ENCODE data around the gene OR10H5.
"Not testable (repeated sequence)": the region's sequence is repeated elsewhere in the genome, so short reads cannot be mapped to it uniquely, and the experiment has no call there.

OR10H5 gene

DNA sequence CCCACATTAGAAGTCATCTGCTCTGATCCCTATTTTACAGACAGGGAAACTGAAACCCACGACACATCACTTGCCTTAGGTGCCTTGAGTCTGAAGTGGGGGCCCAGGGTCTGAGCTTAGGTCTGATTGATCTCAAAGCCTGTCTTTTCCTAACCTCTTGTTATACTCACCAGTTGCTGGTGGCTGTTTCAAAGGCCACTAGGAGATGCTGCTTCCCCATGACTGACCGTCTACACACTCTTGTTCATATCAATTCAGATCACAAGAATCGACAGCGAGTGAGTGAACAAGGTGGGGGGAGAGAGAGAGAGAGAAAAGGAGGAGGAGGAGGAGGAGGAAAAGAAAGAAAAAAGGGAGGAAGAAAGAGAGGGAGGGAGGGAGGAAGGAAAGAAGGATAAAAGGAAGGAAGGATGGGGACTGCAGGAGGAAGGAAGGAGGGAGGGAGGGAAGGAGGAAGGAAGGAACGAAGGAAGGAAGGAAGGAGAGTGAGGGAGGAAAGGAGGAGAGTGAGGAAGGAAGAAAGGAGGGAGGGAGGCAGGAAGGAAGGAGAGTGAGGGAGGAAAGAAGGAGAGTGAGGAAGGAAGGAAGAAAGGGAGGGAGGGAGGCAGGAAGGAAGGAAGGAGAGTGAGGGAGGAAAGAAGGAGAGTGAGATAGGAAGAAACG lies 24.7 kb downstream of the OR10H5 start:
- FAIRE-seq, result no peak

DNA sequence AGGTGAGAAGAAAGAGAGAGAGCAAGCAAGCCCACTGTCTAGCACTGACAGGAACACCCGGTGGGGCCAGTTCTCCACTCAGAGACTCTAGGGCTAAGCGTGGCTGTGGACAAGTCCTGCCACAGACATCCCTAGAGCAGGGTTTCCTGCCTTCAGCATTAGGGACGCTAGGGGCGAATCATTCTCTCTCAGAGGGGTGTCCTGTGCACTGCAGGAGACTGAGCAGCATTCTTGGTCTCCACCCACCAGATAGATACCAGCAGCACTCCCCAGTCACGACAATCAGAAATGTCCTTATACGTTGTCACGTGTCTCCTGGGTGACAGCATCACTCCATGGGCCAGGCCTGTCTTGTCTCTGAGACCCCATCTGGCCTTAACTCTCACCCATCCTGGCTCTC lies 26.5 kb downstream of the OR10H5 start:
- no peak for FAIRE-seq

DNA sequence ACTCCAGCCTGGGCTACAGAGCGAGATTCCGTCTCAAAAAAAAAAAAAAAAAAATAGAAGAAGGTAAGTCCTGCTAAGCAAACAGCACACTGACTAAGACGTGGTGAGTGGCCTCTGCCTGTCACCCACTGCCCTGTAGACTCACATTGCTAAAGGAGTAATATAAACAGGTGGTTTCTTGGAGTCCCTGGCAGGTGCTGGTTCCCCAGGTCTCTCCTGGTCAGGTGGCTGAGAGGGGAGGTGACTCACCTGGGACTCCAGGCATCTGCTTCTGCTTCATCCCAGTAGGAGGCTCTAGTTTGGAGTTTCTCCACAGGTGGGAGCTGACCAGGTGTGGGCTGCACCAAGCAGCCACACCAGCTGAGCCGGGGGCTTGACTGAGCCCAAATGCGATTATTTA lies 27.8 kb downstream of the OR10H5 start, which contains the start of gene OR10H1:
Gene OR10H1 (minus strand): TSS at position 359 of the 400 bp plus-strand sequence. CDS start 7,627 bp downstream, outside the sequence.
- no peak for FAIRE-seq

DNA sequence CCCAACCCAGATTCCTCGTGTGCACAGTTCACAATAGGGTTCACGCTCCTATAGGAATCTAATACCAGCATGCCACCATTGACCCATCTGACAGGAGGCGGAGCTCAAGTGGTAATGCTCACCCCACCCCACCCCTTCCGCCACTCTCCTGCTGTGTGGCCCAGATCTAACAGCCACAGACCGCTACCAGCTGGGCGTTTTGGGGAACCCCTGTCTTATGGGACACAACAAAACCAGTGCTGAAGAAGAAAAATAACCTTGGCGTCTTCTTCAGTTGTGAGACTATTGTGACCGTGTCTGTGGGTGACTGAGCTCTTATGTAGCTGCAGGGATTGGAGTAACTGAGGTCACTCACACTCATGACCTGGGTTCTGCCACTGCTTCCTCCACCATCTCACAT lies 33.2 kb downstream of the OR10H5 start:
- FAIRE-seq, result no peak

DNA sequence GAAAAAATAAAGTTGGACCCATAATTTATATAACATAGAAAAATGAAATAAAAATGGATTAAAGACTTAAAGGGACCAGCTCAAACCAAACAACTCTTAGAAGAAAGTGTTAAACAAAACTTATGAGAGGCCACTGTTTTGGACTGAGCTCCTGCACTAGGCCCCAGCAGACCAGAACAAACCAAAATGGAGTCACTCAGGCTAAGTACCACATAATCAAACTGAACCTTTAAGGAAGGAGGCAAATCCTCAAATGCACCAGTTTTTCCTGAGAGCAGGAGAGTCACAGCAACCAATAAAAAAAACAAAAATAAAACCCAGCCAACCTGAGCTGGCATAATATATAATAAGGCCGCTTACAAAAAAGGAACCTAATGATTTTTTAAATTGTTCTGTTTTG lies 38.3 kb downstream of the OR10H5 start:
- no peak for FAIRE-seq

DNA sequence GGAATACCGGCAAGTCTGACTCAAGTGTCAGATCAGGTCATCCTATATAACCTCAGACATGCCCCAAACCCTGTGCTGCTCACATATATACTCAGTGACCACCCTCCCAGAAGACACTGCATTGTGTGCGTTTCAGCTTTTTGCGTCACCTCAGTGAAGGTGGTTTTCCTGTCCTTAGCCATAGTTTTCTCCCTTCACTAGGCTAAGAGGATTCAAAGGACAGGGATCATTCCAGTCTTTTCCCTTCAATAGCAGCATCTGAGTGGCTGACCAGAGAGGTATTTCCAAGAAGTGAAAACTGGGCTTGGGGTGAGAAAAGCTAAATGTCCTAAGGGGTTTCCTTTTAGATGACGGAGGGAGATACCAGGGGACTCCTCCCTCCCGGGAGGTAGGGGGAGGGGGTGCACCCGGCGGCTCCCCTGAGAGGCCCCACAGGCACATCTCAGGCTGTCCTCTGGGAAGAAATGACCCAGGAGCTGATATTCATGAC lies 40.7 kb downstream of the OR10H5 start:
- no peak for FAIRE-seq

DNA sequence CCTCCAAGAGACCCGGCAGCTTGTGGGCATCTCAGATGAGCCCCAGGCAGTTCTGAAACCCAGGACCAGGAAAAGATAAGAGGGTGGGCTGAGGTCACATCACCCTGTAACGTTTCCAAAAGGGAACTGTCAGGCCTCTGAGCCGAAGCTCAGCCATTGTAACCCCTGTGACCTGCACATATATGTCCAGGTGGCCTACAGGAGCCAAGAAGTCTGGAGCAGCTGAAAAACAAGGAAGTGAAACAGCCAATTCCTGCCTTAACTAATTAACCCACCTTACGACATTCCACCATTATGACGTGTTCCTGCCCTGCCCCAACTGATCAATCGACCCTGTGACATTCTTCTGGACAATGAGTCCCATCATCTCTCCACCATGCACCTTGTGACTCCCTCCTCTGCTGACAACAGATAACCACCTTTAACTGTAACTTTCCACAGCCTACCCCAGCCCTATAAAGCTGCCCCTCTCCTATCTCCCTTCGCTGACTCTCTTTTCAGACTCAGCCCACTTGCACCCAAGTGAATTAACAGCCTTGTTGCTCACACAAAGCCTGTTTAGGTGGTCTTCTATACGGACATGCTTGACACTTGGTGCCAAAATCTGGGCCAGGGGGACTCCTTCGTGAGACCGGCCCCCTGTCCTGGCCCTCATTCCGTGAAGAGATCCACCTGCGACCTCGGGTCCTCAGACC lies 41.3 kb downstream of the OR10H5 start:
- not testable (repeated sequence) for FAIRE-seq

DNA sequence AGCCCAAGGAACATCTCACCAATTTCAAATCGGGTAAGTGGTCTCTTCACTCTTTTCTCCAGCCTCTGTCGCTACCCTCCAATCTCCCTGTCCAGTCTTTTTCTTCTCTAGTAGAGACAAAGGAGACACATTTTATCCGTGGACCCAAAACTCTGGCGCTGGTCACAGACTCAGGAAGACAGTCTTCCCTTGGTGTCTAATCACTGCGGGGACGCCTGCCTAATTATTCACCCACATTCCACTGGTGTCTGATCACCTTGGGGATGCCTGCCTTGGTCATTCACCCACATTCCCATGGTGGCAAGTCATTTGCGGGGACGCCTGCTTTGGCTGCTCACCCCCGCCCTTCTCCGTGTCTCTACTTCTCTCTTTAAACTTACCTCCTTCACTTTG lies 41.8 kb downstream of the OR10H5 start:
- no peak for FAIRE-seq

DNA sequence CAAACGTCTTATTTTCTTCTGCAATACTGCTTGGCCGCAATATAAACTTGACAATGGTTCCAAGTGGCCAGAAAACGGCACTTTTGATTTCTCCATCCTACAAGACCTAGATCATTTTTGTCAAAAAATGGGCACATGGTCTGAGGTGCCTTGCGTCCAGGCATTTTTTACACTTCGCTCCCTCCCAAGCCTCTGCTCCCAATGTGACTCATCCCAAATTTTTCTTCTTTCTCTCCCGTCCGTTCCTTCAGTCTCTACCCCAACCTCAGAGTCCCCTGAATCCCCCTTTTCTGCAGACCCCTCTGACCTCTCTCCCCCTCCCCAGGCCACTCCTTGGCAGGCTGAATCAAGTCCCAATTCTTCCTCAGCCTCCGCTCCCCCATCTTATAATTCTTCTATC lies 42.3 kb downstream of the OR10H5 start:
- no peak for FAIRE-seq

DNA sequence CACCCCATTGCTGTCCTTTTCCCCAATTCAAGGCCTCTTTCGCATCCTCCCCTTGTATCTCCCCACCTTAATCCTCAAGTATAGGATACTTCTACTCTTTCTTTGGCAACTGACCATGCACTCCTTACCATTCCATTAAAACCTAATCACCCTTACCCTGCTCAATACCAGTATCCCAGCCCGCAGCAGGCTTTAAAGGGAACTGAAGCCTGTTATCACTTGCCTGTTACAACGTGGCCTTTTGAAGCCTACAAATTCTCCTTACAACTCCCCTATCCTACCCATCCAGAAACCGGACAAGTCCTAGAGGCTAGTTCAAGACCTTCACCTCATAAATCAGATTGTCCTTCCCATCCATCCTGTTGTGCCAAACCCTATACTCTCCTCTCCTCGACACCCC lies 44.2 kb downstream of the OR10H5 start:
- FAIRE-seq, result no peak

DNA sequence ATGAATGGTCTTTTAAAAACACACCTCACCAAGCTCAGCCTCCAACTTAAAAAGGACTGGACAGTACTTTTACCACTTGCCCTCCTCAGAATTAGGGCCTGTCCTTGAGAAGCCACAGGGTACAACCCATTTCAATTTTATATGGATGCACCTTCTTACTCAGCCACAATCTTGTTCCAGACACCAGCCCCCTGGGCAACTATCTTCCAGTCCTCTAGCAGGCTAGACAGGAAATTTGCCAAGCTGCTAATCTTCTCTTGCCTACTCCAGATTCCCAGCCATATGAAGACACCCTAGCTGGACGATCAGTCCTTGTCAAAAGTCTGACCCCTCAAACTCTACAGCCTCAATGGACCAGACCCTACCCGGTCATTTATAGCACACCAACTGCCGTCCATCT lies 46.8 kb downstream of the OR10H5 start:
- not testable (repeated sequence) for FAIRE-seq

DNA sequence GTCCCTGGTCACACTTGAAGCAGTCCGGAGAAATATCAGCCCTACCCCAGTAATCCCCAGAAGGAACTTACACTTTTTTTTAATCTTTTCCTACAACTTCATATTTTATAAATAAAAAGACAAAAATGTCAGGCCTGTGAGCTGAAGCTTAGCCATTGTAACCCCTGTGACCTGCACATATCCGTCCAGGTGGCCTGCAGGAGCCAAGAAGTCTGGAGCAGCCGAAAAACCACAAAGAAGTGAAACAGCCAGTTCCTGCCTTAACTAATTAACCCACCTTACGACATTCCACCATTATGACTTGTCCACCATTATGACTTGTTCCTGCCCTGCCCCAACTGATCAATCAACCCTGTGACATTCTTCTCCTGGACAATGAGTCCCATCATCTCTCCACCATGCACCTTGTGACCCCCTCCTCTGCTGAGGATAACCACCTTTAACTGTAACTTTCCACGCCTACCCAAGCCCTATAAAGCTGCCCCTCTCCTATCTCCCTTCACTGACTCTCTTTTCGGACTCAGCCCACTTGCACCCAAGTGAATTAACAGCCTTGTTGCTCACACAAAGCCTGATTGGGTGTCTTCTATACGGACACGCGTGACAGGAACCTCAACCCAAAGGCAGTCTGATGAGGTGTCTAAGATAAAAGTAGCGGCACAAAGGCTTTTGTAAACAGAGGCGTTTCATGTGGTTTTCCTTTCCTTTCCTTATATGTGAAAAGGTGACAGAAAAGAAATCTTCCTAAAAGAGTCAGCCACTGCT lies 48.3 kb downstream of the OR10H5 start:
- peak; percentile 68 for FAIRE-seq

DNA sequence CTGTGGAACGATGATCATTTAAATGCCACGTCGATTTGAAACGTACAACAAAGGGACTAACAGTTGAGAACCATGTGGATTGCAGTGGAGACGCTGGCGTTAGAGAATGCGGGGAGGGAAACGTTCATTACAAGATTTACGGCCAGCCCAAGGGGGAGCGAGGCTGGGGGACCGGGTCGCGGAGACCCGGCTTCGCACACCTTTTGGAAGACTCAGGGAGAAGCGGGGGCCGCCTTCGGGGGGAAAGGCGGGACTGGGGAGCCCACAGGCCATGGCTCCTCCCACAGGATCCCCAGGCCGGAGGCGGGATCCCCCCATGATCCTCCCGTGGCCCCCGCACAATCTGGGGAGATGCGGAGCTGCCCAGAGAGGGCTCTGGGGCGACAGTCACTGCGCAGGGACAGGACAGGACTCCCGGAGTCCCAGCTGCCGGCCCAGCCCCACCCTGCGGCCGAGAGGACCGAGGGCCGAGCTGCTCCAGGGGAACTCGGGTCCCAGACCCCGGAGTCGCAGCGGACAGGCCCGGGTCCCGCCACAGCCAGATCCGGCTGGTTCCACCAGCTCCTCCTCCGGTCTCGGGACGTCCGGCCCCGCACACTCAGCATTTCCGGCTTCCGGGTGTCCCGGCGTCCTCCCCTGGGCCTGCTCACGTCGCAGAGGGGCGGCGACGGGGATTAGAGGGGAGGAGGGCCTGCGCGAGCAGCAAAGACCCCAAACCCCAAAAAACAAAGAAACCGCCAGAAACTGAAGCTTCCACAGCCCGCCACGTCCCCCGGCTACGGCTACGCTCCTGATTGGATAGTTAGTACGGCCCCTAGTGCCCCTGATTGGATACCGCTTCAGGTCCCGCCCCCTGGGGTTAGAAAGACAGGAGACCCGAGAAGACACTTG lies 49.1 kb downstream of the OR10H5 start:
- peak; percentile 96 for FAIRE-seq

DNA sequence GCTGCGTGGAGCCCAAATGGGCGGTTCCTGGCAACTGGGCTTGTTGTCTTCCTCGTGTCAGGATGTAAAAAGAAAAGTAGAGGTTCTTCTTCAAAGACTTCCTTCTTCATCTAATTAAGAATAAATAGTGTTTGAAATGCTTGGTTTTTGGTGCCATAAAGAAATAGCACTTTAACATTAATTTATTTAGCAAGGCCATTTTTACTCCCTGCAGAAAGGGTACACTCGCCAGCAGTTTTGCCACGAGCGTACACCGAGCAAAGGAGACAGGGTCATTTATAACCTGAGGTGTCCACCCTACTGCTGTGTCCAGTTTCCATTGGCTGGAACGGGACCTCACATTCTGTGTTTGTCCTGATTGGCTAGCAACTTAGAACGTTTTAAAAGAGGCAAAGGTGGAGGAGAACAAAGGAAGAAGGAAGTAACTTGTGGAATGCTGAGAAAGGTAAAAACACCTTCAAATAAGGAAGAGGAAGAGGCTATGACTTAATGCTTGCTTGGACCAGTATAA lies 49.8 kb downstream of the OR10H5 start:
- no peak for FAIRE-seq

DNA sequence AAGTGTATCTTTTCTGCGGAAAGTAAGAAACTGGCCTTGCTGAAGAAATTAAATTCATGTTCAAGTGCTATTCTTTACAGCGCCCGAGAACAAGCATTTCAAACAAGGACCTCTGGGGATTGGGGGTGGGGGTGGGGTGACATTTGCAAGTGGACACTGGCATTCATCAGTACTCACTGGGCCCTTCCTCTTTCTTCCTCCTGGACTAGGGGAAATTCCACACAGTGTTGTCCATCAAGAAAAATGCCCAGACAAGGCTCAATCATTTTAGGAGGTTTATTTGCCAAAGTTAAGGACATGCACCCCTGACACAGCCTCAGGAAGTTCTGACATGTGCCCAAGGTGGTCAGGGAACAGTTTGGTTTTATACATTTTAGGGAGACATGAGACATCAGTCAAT lies 50.9 kb downstream of the OR10H5 start:
- no peak for FAIRE-seq

DNA sequence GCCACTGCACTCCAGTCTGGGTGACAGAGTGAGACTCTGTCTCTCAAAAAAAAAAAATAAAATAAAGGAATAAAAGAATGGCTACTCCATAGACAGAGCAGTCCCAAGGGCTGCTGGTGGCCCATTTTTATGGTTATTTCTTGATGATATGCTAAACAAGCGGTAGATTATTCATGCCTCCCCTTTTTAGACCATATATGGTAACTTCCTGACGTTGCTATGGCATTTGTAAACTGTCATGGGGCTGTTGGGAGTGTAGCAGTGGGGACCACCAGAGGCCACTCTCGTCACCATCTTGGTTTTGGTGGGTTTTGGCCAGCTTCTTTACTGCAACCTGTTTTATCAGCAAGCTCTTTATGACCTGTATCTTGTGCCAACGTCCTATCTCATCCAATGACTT lies 52.4 kb downstream of the OR10H5 start:
- FAIRE-seq, result not testable (repeated sequence)

DNA sequence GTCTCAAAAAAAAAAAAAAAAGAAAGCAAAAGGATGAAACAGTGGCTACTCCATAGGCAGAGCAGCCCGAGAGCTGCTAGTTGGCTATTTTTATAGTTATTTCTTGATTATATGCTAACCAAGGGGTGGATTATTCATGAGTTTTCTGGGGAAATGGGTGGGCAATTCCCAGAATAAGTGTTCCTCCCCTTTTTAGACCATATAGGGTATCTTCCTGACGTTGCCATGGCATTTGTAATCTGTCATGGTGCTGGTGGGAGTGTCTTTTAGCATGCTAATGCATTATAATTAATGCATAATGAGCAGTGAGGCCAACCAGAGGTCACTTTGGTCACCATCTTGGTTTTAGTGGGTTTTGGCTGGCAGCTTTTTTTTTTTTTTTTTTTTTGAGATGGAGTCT lies 53.4 kb downstream of the OR10H5 start:
- no peak for FAIRE-seq

DNA sequence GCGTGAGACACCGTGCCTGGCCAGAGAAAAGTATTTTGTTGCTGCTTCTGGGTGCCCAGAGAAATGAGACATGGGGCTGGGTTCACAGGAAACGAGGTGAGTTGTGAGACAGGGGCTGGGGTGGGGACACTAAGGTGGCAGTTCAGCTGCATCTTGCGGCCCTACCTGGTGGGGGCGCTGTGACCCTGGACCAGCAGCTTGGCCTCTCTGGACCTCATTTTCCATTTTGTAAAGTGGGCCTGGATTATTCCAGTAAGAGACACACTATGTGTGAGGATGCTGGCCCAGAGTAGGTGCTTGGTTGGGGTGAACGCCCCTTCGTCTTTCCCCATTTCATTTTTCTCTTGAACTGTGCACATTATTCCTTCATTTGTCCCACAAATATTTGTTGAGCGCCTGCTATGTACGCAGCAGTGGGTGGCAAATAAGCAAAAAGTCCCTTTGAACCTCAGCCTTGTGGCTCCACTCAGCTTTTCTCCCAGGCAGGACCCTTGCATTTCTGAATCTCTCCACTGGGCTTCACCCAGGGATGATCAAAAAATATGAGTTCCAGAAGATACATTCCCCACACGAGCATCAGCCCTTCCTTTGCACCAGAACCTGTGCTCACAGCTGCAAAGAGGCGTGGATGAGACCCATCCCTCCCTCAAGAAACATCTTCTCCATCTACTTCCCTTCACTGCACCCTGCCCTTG lies 54.6 kb downstream of the OR10H5 start:
- FAIRE-seq, result no peak

DNA sequence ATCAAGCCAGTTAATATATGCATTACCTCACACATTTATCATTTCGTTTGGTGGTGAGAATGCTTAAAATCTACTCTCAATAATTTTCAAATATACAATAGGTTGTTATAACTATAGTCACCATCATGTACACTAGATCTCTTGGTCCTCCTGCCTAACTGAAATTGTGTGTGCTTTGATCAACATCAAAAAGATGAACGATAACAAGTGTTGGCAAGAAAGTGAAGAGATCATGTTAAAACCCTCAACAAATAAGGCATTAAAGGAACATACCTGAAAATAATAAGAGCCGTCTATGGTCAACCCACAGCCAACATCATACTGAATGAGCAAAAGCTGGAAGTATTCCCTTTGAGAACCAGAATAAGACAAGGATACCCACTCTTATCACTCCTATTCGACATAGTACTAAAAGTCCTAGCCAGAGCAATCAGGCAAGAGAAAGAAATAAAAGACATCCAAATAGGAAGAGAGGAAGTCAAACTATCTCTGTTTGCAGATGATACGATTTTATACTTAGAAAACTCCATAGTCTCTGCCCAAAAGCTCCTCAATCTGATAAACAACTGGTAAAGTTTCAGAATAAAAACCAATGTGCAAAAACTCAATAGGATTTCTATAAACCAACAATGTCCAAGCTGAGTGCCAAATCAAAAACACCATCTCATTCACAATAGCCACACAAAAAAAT lies 55.9 kb downstream of the OR10H5 start:
- no peak for FAIRE-seq

DNA sequence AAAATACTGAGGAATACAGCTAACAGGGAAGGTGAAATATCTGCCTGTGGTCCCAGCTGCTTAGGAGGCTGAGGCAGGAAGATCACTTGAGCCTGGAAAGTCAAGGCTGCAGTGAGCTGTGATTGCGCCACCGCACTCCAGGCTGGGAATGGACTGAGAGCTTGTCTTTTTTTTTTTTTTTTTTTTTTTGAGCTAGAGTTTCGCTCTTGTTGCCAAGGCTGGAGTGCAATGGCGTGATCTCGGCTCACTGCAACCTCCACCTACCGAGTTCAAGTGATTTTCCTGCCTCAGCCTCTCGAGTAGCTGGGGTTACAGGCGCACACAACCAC lies 56.4 kb downstream of the OR10H5 start:
- FAIRE-seq, result not testable (repeated sequence)

DNA sequence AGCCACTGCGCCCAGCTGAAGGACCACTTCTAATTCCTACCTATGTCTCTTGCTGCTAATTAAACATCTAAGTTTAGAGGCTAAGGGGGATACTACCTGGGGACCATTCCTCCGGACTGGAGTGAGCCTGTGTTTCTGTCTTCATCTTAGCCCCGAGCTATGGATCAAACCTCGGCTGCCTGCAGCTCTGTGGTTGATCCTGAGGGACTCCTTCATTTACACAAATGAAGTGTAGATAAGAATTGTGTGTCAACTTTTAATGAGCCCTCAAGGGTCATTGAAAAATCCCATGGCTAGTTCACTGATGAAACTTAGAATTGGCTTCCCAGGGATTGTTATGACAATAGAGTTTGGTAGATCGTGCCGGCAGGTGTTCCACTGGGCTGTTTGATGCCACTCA lies 59.5 kb downstream of the OR10H5 start:
- FAIRE-seq, result no peak
